ENCODE results near the gene CDKAL1.

GRCh38 chr6:20952699-20953474, 418.6 kb downstream of the CDKAL1 start:
- TF ChIP-seq CSRNP3 (CRISPR knock-in tag; IDR thresholded peaks at IDR 0.05) (no peak), PPARA (CRISPR knock-in tag; IDR thresholded peaks at IDR 0.05; ENCODE audit: borderline replicate concordance) (no peak), ISL1 (CRISPR knock-in tag; IDR thresholded peaks at IDR 0.05) (no peak), RARB (CRISPR knock-in tag; IDR thresholded peaks at IDR 0.05) (no peak), ZNF8 (CRISPR knock-in tag; IDR thresholded peaks at IDR 0.05) (no peak), CSDC2 (CRISPR knock-in tag; IDR thresholded peaks at IDR 0.05) (no peak), ZC3H10 (CRISPR knock-in tag; IDR thresholded peaks at IDR 0.05) (no peak; the same call in 1 of the 2 replicates), ZNF565 (CRISPR knock-in tag; conservative IDR thresholded peaks at IDR 0.05; ENCODE audit: low read depth) (no peak), ZFP30 (CRISPR knock-in tag; IDR thresholded peaks at IDR 0.05) (no peak), PATZ1 (CRISPR knock-in tag; IDR thresholded peaks at IDR 0.05; ENCODE audit: borderline replicate concordance) (no peak), ARNTL (CRISPR knock-in tag; IDR thresholded peaks at IDR 0.05; ENCODE audit: borderline replicate concordance, low read depth) (no peak), OSR1 (CRISPR knock-in tag; IDR thresholded peaks at IDR 0.05) (no peak), ESRRG (CRISPR knock-in tag; IDR thresholded peaks at IDR 0.05) (no peak)

Measured in SK-N-SH treated with all-trans-retinoic acid at 6 μM for 48 hours (cell line).